LHCN-M2 (cell line): ENCODE results near the gene CDK11B. TPM values are rescaled to one million over a fixed set of nuclear protein-coding genes. Genes with fewer than 3 reads are reported as not detected.
"Not testable (repeated sequence)": the region's sequence is repeated elsewhere in the genome, so short reads cannot be mapped to it uniquely, and the experiment has no call there.

Experiments
- DNase-seq: peaks from one replicate; pipeline ENCODE4 v3.0.0-alpha.2; 2012; ENCODE audit warnings: low read depth
- polyA plus RNA-seq: library from polyadenylated mRNA; unstranded; fragments of >200 nt; gene quantifications from one replicate; pipeline ENCODE4 v1.2.1, GENCODE V29; 2012; ENCODE audit warnings: missing spikeins
- total RNA-seq: library from RNA; depleted of rRNA; stranded (reverse); fragments of >200 nt; gene quantifications from 2 replicates; pipeline ENCODE4 v1.2.3, GENCODE V29; 2014; rRNA removed

Gene CDK11B
- total RNA-seq = 14.2 and 19.6 TPM in 2 replicates
- 32.5 TPM for polyA plus RNA-seq

GRCh38 chr1:1658583-1659549 is at the start of gene CDK11B:
Gene CDK11B (minus strand): TSS chr1:1659004. CDS start chr1:1657485, 1,519 bp downstream.
- peak; percentile 93 for DNase-seq

GRCh38 chr1:1707897-1708296 is 49.1 kb upstream of the CDK11B start:
- DNase-seq = not testable (repeated sequence)

GRCh38 chr1:1707241-1707640 is 48.4 kb upstream of the CDK11B start:
- not testable (repeated sequence) for DNase-seq

GRCh38 chr1:1705623-1706022 is 46.8 kb upstream of the CDK11B start:
- not testable (repeated sequence) for DNase-seq

- DNase-seq = not testable (repeated sequence)
These were observed 45.6 kb upstream of the CDK11B start for GRCh38 chr1:1704284-1704957.

GRCh38 chr1:1703796-1704195 is 45.0 kb upstream of the CDK11B start:
- no peak for DNase-seq

GRCh38 chr1:1702506-1702905 is 43.7 kb upstream of the CDK11B start:
- DNase-seq = not testable (repeated sequence)

GRCh38 chr1:1700557-1700956 is 41.8 kb upstream of the CDK11B start:
- not testable (repeated sequence) for DNase-seq

- DNase-seq = not testable (repeated sequence)
These were observed 41.3 kb upstream of the CDK11B start for GRCh38 chr1:1700067-1700466.

GRCh38 chr1:1699061-1699460 is 40.3 kb upstream of the CDK11B start:
- DNase-seq = not testable (repeated sequence)

- not testable (repeated sequence) for DNase-seq
These were observed 38.8 kb upstream of the CDK11B start for GRCh38 chr1:1697358-1698183.

GRCh38 chr1:1696431-1697357 is 37.9 kb upstream of the CDK11B start:
- DNase-seq = not testable (repeated sequence)

- peak; percentile 85 for DNase-seq
These were observed 34.2 kb upstream of the CDK11B start, which contains the start of gene SLC35E2B for GRCh38 chr1:1692714-1693647. Gene SLC35E2B (minus strand): TSS chr1:1692795. CDS start chr1:1676699, 16,096 bp downstream.

GRCh38 chr1:1692324-1692713 is 33.5 kb upstream of the CDK11B start:
- peak; percentile 64 for DNase-seq

GRCh38 chr1:1691443-1691842 is 32.6 kb upstream of the CDK11B start:
- not testable (repeated sequence) for DNase-seq

GRCh38 chr1:1689526-1689925 is 30.7 kb upstream of the CDK11B start:
- not testable (repeated sequence) for DNase-seq

- no peak for DNase-seq
These were observed 29.0 kb upstream of the CDK11B start for GRCh38 chr1:1687846-1688245.

- no peak for DNase-seq
These were observed 25.4 kb upstream of the CDK11B start for GRCh38 chr1:1684031-1684681.
